Central memory CD8-positive, alpha-beta T cell (primary cell): ENCODE results near the gene SCGB1D2.
"Not testable (repeated sequence)": the region's sequence is repeated elsewhere in the genome, so short reads cannot be mapped to it uniquely, and the experiment has no call there.

Experiments
- ATAC-seq: fragments of 150-1000 bp; cut with Tn5 transposase; replicated peaks from 2 replicates; pipeline ENCODE4 v1.10.0; 2022; ENCODE audit warnings: mild to moderate bottlenecking, moderate FRiP score, moderate number of reproducible peaks; ENCODE audit not compliant: poor library complexity, severe bottlenecking; ENCODE audit errors: extremely low read depth
- DNase-seq, 2 donors: peaks; one replicate each; pipeline ENCODE4 v3.0.0; 2021; ENCODE audit warnings: low spot score in 2 of 2
- H3K27ac Mint-ChIP-seq: one replicate; pipeline ENCODE4 v1.8.0; 2022; ENCODE audit warnings: low read depth, mild to moderate bottlenecking, moderate library complexity, mixed read lengths
- H3K27me3 Mint-ChIP-seq: one replicate; pipeline ENCODE4 v1.8.0; 2022; ENCODE audit warnings: mixed read lengths
- H3K36me3 Mint-ChIP-seq: one replicate; pipeline ENCODE4 v1.8.0; 2022; ENCODE audit warnings: mild to moderate bottlenecking, moderate library complexity, mixed read lengths; ENCODE audit not compliant: insufficient read depth
- H3K4me1 Mint-ChIP-seq: one replicate; pipeline ENCODE4 v1.8.0; 2022; ENCODE audit warnings: mixed read lengths
- H3K4me3 Mint-ChIP-seq: one replicate; pipeline ENCODE4 v1.8.0; 2022; ENCODE audit warnings: mild to moderate bottlenecking, moderate library complexity, mixed read lengths
- H3K9me3 Mint-ChIP-seq: one replicate; pipeline ENCODE4 v1.8.0; 2022; ENCODE audit warnings: mixed read lengths

SCGB1D2 gene

GRCh38 chr11:62242021-62242420 lies at the start of gene SCGB1D2:
SCGB1D2 (plus strand) TSS chr11:62242239; CDS start chr11:62242308, 69 bp downstream.
- ATAC-seq = no peak

GRCh38 chr11:62193952-62194351 lies 48.1 kb upstream of the SCGB1D2 start:
- Mint-ChIP-seq H3K9me3 (no peaks in the 10 kb centered on the region), H3K27ac (no peak overlapping the region), H3K27me3 (peaks cover 94% of the 10 kb centered on the region), H3K4me1 (no peaks in the 10 kb centered on the region), H3K36me3 (no peaks in the 10 kb centered on the region), H3K4me3 (no peak overlapping the region)
- ATAC-seq (no peak), DNase-seq (no peak)

More at GRCh38 chr11:62242021-62242420, at the start of gene SCGB1D2:
- Mint-ChIP-seq H3K4me1 (no peaks in the 10 kb centered on the region), H3K4me3 (no peak within 1 kb of the TSS), H3K36me3 (no peaks in the 10 kb centered on the region), H3K27me3 (peaks cover 68% of the 10 kb centered on the region), H3K9me3 (no peaks in the 10 kb centered on the region), H3K27ac (no peak within 1 kb of the TSS)
- no peak for DNase-seq

GRCh38 chr11:62195010-62195409 lies 47.0 kb upstream of the SCGB1D2 start:
- ATAC-seq, DNase-seq: not testable (repeated sequence)
- H3K27me3 Mint-ChIP-seq = peaks cover 93% of the 10 kb centered on the region

GRCh38 chr11:62195945-62196344 lies 46.1 kb upstream of the SCGB1D2 start:
- H3K9me3 Mint-ChIP-seq = no peaks in the 10 kb centered on the region
- ATAC-seq (no peak), DNase-seq (no peak)
- no peaks in the 10 kb centered on the region for H3K4me1 Mint-ChIP-seq
- H3K27ac Mint-ChIP-seq = no peak overlapping the region
- peaks cover 93% of the 10 kb centered on the region for H3K27me3 Mint-ChIP-seq
- H3K4me3 Mint-ChIP-seq = no peak overlapping the region
- no peaks in the 10 kb centered on the region for H3K36me3 Mint-ChIP-seq

More at GRCh38 chr11:62195010-62195409, 47.0 kb upstream of the SCGB1D2 start:
- not testable (repeated sequence) for H3K9me3 Mint-ChIP-seq, H3K4me3 Mint-ChIP-seq, H3K27ac Mint-ChIP-seq, H3K36me3 Mint-ChIP-seq, H3K4me1 Mint-ChIP-seq

- not testable (repeated sequence) for H3K27ac Mint-ChIP-seq, H3K4me1 Mint-ChIP-seq, ATAC-seq, H3K9me3 Mint-ChIP-seq, H3K36me3 Mint-ChIP-seq, DNase-seq, H3K4me3 Mint-ChIP-seq
- H3K27me3 Mint-ChIP-seq = peaks cover 93% of the 10 kb centered on the region
Measured at GRCh38 chr11:62197400-62197799, 44.6 kb upstream of the SCGB1D2 start.

GRCh38 chr11:62201376-62201775 lies 40.7 kb upstream of the SCGB1D2 start:
- H3K4me1 Mint-ChIP-seq = no peaks in the 10 kb centered on the region
- ATAC-seq = no peak
- no peak overlapping the region for H3K4me3 Mint-ChIP-seq
- peaks cover 84% of the 10 kb centered on the region for H3K27me3 Mint-ChIP-seq
- no peak overlapping the region for H3K27ac Mint-ChIP-seq
- no peak for DNase-seq
- H3K9me3 Mint-ChIP-seq = no peaks in the 10 kb centered on the region
- H3K36me3 Mint-ChIP-seq = no peaks in the 10 kb centered on the region

- H3K4me3 Mint-ChIP-seq = no peak overlapping the region
- DNase-seq = no peak
- no peaks in the 10 kb centered on the region for H3K9me3 Mint-ChIP-seq
- H3K27me3 Mint-ChIP-seq = peaks cover 70% of the 10 kb centered on the region
- H3K4me1 Mint-ChIP-seq = no peaks in the 10 kb centered on the region
- ATAC-seq = no peak
- no peak overlapping the region for H3K27ac Mint-ChIP-seq
- H3K36me3 Mint-ChIP-seq = no peaks in the 10 kb centered on the region
Measured at GRCh38 chr11:62202910-62203309, 39.1 kb upstream of the SCGB1D2 start.

- no peak for ATAC-seq
- Mint-ChIP-seq H3K4me3 (no peak overlapping the region), H3K27me3 (peaks cover 56% of the 10 kb centered on the region), H3K27ac (no peak overlapping the region), H3K4me1 (no peaks in the 10 kb centered on the region), H3K9me3 (no peaks in the 10 kb centered on the region), H3K36me3 (no peaks in the 10 kb centered on the region)
- DNase-seq = no peak
Measured at GRCh38 chr11:62204430-62204829, 37.6 kb upstream of the SCGB1D2 start.

- no peak for ATAC-seq
- H3K36me3 Mint-ChIP-seq = no peaks in the 10 kb centered on the region
- no peaks in the 10 kb centered on the region for H3K4me1 Mint-ChIP-seq
- H3K4me3 Mint-ChIP-seq = no peak overlapping the region
- no peak for DNase-seq
- no peaks in the 10 kb centered on the region for H3K9me3 Mint-ChIP-seq
- H3K27me3 Mint-ChIP-seq = peaks cover 53% of the 10 kb centered on the region
- no peak overlapping the region for H3K27ac Mint-ChIP-seq
Measured at GRCh38 chr11:62205441-62205840, 36.6 kb upstream of the SCGB1D2 start.

GRCh38 chr11:62206276-62207066 lies 35.6 kb upstream of the SCGB1D2 start:
- H3K4me3 Mint-ChIP-seq, DNase-seq, H3K4me1 Mint-ChIP-seq, ATAC-seq, H3K36me3 Mint-ChIP-seq, H3K27ac Mint-ChIP-seq, H3K9me3 Mint-ChIP-seq: not testable (repeated sequence)
- peaks cover 50% of the 10 kb centered on the region for H3K27me3 Mint-ChIP-seq

- DNase-seq = no peak
- H3K4me3 Mint-ChIP-seq = no peak overlapping the region
- H3K4me1 Mint-ChIP-seq = no peaks in the 10 kb centered on the region
- no peaks in the 10 kb centered on the region for H3K9me3 Mint-ChIP-seq
- no peak overlapping the region for H3K27ac Mint-ChIP-seq
- no peak for ATAC-seq
- no peaks in the 10 kb centered on the region for H3K36me3 Mint-ChIP-seq
- H3K27me3 Mint-ChIP-seq = peaks cover 32% of the 10 kb centered on the region
Measured at GRCh38 chr11:62208785-62209144, 33.3 kb upstream of the SCGB1D2 start.

GRCh38 chr11:62217191-62217748 lies 24.8 kb upstream of the SCGB1D2 start:
- ATAC-seq = no peak
- no peak overlapping the region for H3K27ac Mint-ChIP-seq

GRCh38 chr11:62221498-62221897 lies 20.5 kb upstream of the SCGB1D2 start:
- peaks cover 50% of the 10 kb centered on the region for H3K27me3 Mint-ChIP-seq
- DNase-seq (no peak), ATAC-seq (no peak)
- H3K4me3 Mint-ChIP-seq = no peak overlapping the region
- no peak overlapping the region for H3K27ac Mint-ChIP-seq
- H3K9me3 Mint-ChIP-seq = peaks cover 28% of the 10 kb centered on the region
- peaks cover 2% of the 10 kb centered on the region for H3K36me3 Mint-ChIP-seq
- no peaks in the 10 kb centered on the region for H3K4me1 Mint-ChIP-seq

More at GRCh38 chr11:62217191-62217748, 24.8 kb upstream of the SCGB1D2 start:
- DNase-seq = no peak
- Mint-ChIP-seq H3K27me3 (peaks cover 53% of the 10 kb centered on the region), H3K36me3 (no peaks in the 10 kb centered on the region), H3K4me1 (no peaks in the 10 kb centered on the region), H3K4me3 (no peak overlapping the region), H3K9me3 (peaks cover 5% of the 10 kb centered on the region)
